ENCODE results near the gene RFTN2. TPM values are rescaled to one million over a fixed set of nuclear protein-coding genes. Genes with fewer than 3 reads are reported as not detected.

Gene RFTN2
- total and polyA plus RNA-seq, 8 donors = 4.5 to 35.2 (median 20.4) TPM

- intact Hi-C loops (cut with DNase I) = no loop called here
- Histone ChIP-seq H3K36me3 (no peaks in the 10 kb centered on the region), H3K4me3 (no peak overlapping the region), H3K4me1 (no peaks in the 10 kb centered on the region), H3K27me3 (no peaks in the 10 kb centered on the region), H3K27ac (no peak overlapping the region), H3K9me3 (no peaks in the 10 kb centered on the region)
- ATAC-seq (no peak), DNase-seq (no peak)
- TF ChIP-seq CTCF (IDR thresholded peaks at IDR 0.05) = no peak
Measured at GRCh38 chr2:197633109-197633657, 42.2 kb downstream of the RFTN2 start.

DNA sequence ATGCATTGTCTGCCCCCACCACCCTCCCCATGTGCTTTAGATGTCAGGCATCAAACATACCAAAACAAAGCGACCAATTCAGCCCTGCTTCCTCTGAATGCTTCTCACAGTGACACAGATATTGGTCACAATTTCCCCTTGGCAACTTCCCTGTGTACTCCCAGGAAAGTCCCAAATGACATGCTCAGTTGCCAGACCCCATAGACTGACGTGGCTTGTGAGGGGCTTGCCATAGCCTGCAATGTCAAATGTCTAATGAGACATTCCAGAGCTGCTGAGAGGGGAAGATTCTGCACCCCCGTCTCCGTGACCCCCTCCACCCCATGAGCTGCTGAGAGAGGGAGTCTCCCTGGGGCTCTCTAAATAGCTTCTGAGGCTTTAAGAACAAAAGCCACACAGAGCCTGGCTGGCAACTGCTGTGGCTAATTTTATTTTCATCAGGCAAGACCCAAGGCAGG, 47.3 kb downstream of the RFTN2 start:
- ATAC-seq = no peak
- no peak for DNase-seq

GRCh38 chr2:197626965-197627625, 48.3 kb downstream of the RFTN2 start:
- H3K4me3 ChIP-seq = no peak overlapping the region
- intact Hi-C loops (cut with DNase I) = no loop called here

More for the DNA sequence above, 47.3 kb downstream of the RFTN2 start:
- Histone ChIP-seq H3K4me3 (no peak overlapping the region), H3K27ac (no peak overlapping the region), H3K27me3 (no peaks in the 10 kb centered on the region), H3K4me1 (no peaks in the 10 kb centered on the region), H3K36me3 (no peaks in the 10 kb centered on the region), H3K9me3 (no peaks in the 10 kb centered on the region)
- intact Hi-C loops (cut with DNase I) = no loop called here
- no peak for TF ChIP-seq CTCF (IDR thresholded peaks at IDR 0.05)

GRCh38 chr2:197620133-197620532, 55.3 kb downstream of the RFTN2 start:
- TF ChIP-seq CTCF (IDR thresholded peaks at IDR 0.05) = no peak
- H3K9me3 ChIP-seq = no peaks in the 10 kb centered on the region
- H3K4me3 ChIP-seq = no peak overlapping the region
- H3K27me3 ChIP-seq = no peaks in the 10 kb centered on the region
- H3K36me3 ChIP-seq = no peaks in the 10 kb centered on the region
- H3K27ac ChIP-seq = no peak overlapping the region
- ATAC-seq (no peak), DNase-seq (peak in 1 of 4 donors; percentile 15)
- intact Hi-C loops (cut with DNase I) = no loop called here
- peaks cover 0 to 3% of the 10 kb centered on the region in 2 donors for H3K4me1 ChIP-seq

More at GRCh38 chr2:197626965-197627625, 48.3 kb downstream of the RFTN2 start:
- no peak overlapping the region for H3K27ac ChIP-seq
- TF ChIP-seq CTCF (IDR thresholded peaks at IDR 0.05) = no peak
- DNase-seq (no peak), ATAC-seq (no peak)
- H3K9me3 ChIP-seq = no peaks in the 10 kb centered on the region
- H3K27me3 ChIP-seq = no peaks in the 10 kb centered on the region
- H3K36me3 ChIP-seq = no peaks in the 10 kb centered on the region
- H3K4me1 ChIP-seq = no peaks in the 10 kb centered on the region

GRCh38 chr2:197615016-197615652, 60.3 kb downstream of the RFTN2 start:
- DNase-seq = peak in 1 of 4 donors; percentile 63
- Histone ChIP-seq H3K4me3 (no peak overlapping the region), H3K4me1 (peaks cover 6 to 15% of the 10 kb centered on the region in 2 donors), H3K9me3 (no peaks in the 10 kb centered on the region), H3K36me3 (no peaks in the 10 kb centered on the region), H3K27me3 (no peaks in the 10 kb centered on the region), H3K27ac (peak overlapping the region in 1 of 2 donors; percentile 15)
- TF ChIP-seq CTCF (IDR thresholded peaks at IDR 0.05) = peak in 1 of 2 donors; percentile 10
- ATAC-seq = peak; percentile 97
- intact Hi-C loops (cut with DNase I) = no loop called here

Data from left lung (tissue), 10 donors.